ENCODE results near the gene UBL4A.

The UBL4A gene

GRCh38 chrX:154434394-154435168 lies 51.8 kb downstream of the UBL4A start:
- no peak overlapping the region for H3K4me2 ChIP-seq (ENCODE audit: low read length)
- no peak overlapping the region for H2AFZ ChIP-seq (ENCODE audit: low read length)
- H3K9me3 ChIP-seq (ENCODE audit: low read length): no peaks in the 10 kb centered on the region
- TF ChIP-seq CTCF (IDR thresholded peaks at IDR 0.05; ENCODE audit: low read length): no peak
- TF ChIP-seq EZH2 (IDR thresholded peaks at IDR 0.05; ENCODE audit: borderline replicate concordance, low read length): no peak
- no peak overlapping the region for H3K27ac ChIP-seq (ENCODE audit: low read depth, low read length, poor library complexity, severe bottlenecking)
- H3K4me3 ChIP-seq (ENCODE audit: low read depth, low read length, poor library complexity, severe bottlenecking): no peak overlapping the region
- H4K20me1 ChIP-seq (ENCODE audit: insufficient read depth, low read length): no peaks in the 10 kb centered on the region
- H3K9me2 ChIP-seq (ENCODE audit: low read depth, low read length): no peaks in the 10 kb centered on the region
- H3K79me2 ChIP-seq (ENCODE audit: insufficient read depth, low read length): peaks cover 7% of the 10 kb centered on the region; the same call in 1 of the 2 replicates
- no peak overlapping the region for H3K9ac ChIP-seq (ENCODE audit: low read length)
- H3K4me1 ChIP-seq (ENCODE audit: insufficient read depth, low read length, severe bottlenecking): peaks cover 23% of the 10 kb centered on the region
- H3K36me3 ChIP-seq (ENCODE audit: insufficient read depth, low read length): peaks cover 27% of the 10 kb centered on the region
- no peaks in the 10 kb centered on the region for H3K27me3 ChIP-seq (ENCODE audit: insufficient read depth, low read length)
- H3F3A ChIP-seq (ENCODE audit: insufficient read depth, low read length): no peaks in the 10 kb centered on the region

All from OCI-LY1 (cell line).